Endothelial cell of umbilical vein (primary cell): Measurements from ENCODE around the gene TMPRSS13. TPM values are rescaled to one million over a fixed set of nuclear protein-coding genes. Genes with fewer than 3 reads are reported as not detected.
A peak's percentile ranks its signal among the peaks of the same experiment; 100 is the strongest.

Experiments used
- BruUV-seq: library from RNA; stranded (reverse); fragments of 400-500 nt; replicated peaks from 2 replicates; lab custom pipeline; 2021; lab: Mats Ljungman, UMichigan
- CTCF ChIA-PET: fragments of 300-600, 350-600 bp; sonication (Branson Sonifier 250); formaldehyde crosslinking; loops from one replicate; lab custom pipeline; 2021; ENCODE audit warnings: antibody characterized with exemption, inconsistent platforms; lab: Charles Lee
- POLR2A ChIA-PET: fragments of 300-600, 350-600 bp; sonication (Branson Sonifier 250); formaldehyde crosslinking; loops from one replicate; lab custom pipeline; 2021; ENCODE audit warnings: antibody characterized with exemption, inconsistent platforms; lab: Charles Lee
- DNase-seq: peaks from one replicate; pipeline ENCODE4 v3.0.0-alpha.2; 2011; ENCODE audit warnings: low read depth, low spot score
- FAIRE-seq: peaks from 2 replicates; lab custom pipeline; 2011; peaks lifted over from hg19 to GRCh38; lab: Jason Lieb, UNC
- H2AFZ ChIP-seq: 2 replicates; pipeline ENCODE4 v1.6.0; 2012; ENCODE audit warnings: low read depth, low read length, control low read depth, inconsistent platforms
- H3K27ac ChIP-seq: 2 replicates; pipeline ENCODE4 v1.5.1; 2011; ENCODE audit warnings: low read depth, mild to moderate bottlenecking, control low read depth, low read length, moderate library complexity; ENCODE audit not compliant: insufficient read depth
- H3K27me3 ChIP-seq, 2 experiments: 2 replicates each; pipeline versions ENCODE4 v1.6.0 to v1.6.1; 2011; ENCODE audit warnings: low read length in 2 of 2, mixed read lengths in 1 of 2; ENCODE audit not compliant: control insufficient read depth in 2 of 2, insufficient read depth in 2 of 2
- H3K36me3 ChIP-seq, 2 experiments: 2 replicates in 1 of 2; 3 replicates in 1 of 2; pipeline ENCODE4 v1.5.1; 2011; ENCODE audit warnings: low read length in 2 of 2, mild to moderate bottlenecking in 1 of 2, moderate library complexity in 1 of 2; ENCODE audit not compliant: control insufficient read depth in 2 of 2, insufficient read depth in 2 of 2; ENCODE audit errors: extremely low read depth in 1 of 2
- H3K4me1 ChIP-seq: 3 replicates; pipeline ENCODE4 v1.5.1; 2011; ENCODE audit warnings: mild to moderate bottlenecking, low read length; ENCODE audit not compliant: control insufficient read depth, insufficient read depth; ENCODE audit errors: extremely low read depth
- H3K4me2 ChIP-seq: 2 replicates; pipeline ENCODE4 v1.6.1; 2011; ENCODE audit warnings: low read length, control low read depth, mixed read lengths; ENCODE audit not compliant: insufficient read depth
- H3K4me3 ChIP-seq, 3 experiments: fragments of 200-600 bp in 1 of 3; sonication (generic), shearing (Covaris generic) in 1 of 3; replicated peaks in 1 of 3; 2 replicates each; pipeline ENCODE4 v1.5.1; 2011 to 2016; ENCODE audit warnings: control low read depth in 3 of 3, low read length in 3 of 3, mild to moderate bottlenecking in 2 of 3, inconsistent platforms in 1 of 3, low read depth in 1 of 3, moderate library complexity in 1 of 3; ENCODE audit not compliant: insufficient read depth in 1 of 3
- H3K79me2 ChIP-seq: 2 replicates; pipeline ENCODE4 v1.6.0; 2012; ENCODE audit warnings: low read length, inconsistent platforms; ENCODE audit not compliant: control insufficient read depth, insufficient read depth
- H3K9ac ChIP-seq: replicated peaks from 2 replicates; pipeline ENCODE3; 2011; ENCODE audit warnings: low read length, control low read depth; ENCODE audit not compliant: insufficient read depth; ENCODE audit errors: extremely low read depth
- H3K9me1 ChIP-seq: replicated peaks from 3 replicates; pipeline ENCODE4 v1.6.0; 2011; ENCODE audit warnings: mild to moderate bottlenecking, low read length; ENCODE audit not compliant: control insufficient read depth, insufficient read depth; ENCODE audit errors: extremely low read depth
- H3K9me3 ChIP-seq: replicated peaks from 2 replicates; pipeline ENCODE4 v1.5.1; 2012; ENCODE audit warnings: low read length, inconsistent platforms; ENCODE audit not compliant: control insufficient read depth, insufficient read depth
- H4K20me1 ChIP-seq: replicated peaks from 2 replicates; pipeline ENCODE3; 2011; ENCODE audit warnings: mild to moderate bottlenecking, low read length; ENCODE audit not compliant: control insufficient read depth, insufficient read depth; ENCODE audit errors: extremely low read depth
- CTCF ChIP-seq, 2 donors: IDR thresholded peaks; 1 replicate in 1 of 2; 2 replicates in 1 of 2; pipeline ENCODE4 v1.5.1; 2011; ENCODE audit warnings: low read length in 2 of 2, mild to moderate bottlenecking in 2 of 2, moderate library complexity in 2 of 2, control low read depth in 1 of 2, inconsistent platforms in 1 of 2, low read depth in 1 of 2; ENCODE audit not compliant: insufficient read depth in 1 of 2; ENCODE audit errors: extremely low read depth in 1 of 2
- EZH2 ChIP-seq: IDR thresholded peaks from 2 replicates; pipeline ENCODE4 v1.6.1; 2012; ENCODE audit warnings: borderline replicate concordance, low read depth, mild to moderate bottlenecking, moderate library complexity, low read length, inconsistent platforms; ENCODE audit not compliant: severe bottlenecking
- FOS ChIP-seq: IDR thresholded peaks from 2 replicates; pipeline ENCODE4 v1.6.1; 2011; ENCODE audit warnings: mild to moderate bottlenecking, low read length, moderate library complexity, borderline replicate concordance; ENCODE audit not compliant: insufficient read depth
- GATA2 ChIP-seq: IDR thresholded peaks from 2 replicates; pipeline ENCODE4 v1.7.0; 2011; ENCODE audit warnings: low read depth, mild to moderate bottlenecking, moderate library complexity, mixed read lengths, low read length; ENCODE audit not compliant: insufficient read length, insufficient read depth
- JUN ChIP-seq: IDR thresholded peaks from 2 replicates; pipeline ENCODE4 v1.6.1; 2011; ENCODE audit warnings: borderline replicate concordance, low read depth; ENCODE audit not compliant: insufficient read length, insufficient read depth
- MAX ChIP-seq: IDR thresholded peaks from 2 replicates; pipeline ENCODE4 v1.6.1; 2011; ENCODE audit not compliant: insufficient read depth, insufficient read length
- MYC ChIP-seq: IDR thresholded peaks from one replicate; pipeline ENCODE4 v1.6.1; 2011; ENCODE audit warnings: mild to moderate bottlenecking, low read depth, low read length
- POLR2A ChIP-seq: IDR thresholded peaks from 2 replicates; pipeline ENCODE4 v1.6.1; 2012; ENCODE audit warnings: low read depth, mild to moderate bottlenecking, control low read depth, low read length
- POLR2AphosphoS5 ChIP-seq: IDR thresholded peaks from 2 replicates; pipeline ENCODE4 v1.6.1; 2012; ENCODE audit warnings: low read depth, mild to moderate bottlenecking, control low read depth, low read length, moderate library complexity; ENCODE audit not compliant: insufficient read depth
- dilution Hi-C: fragments of 300-500 bp; cut with MboI; formaldehyde crosslinking; loops from one replicate; pipeline ENCODE4 v1.15.0; 2019; ENCODE audit warnings: low sequenced_read_pairs; ENCODE audit not compliant: extremely low pct_ligation_motif_present
- intact Hi-C: fragments of 100-400 bp; cut with micrococcal nuclease; formaldehyde crosslinking; loops from one replicate; pipeline ENCODE4 v1.10.0; 2022
- polyA plus RNA-seq, 4 experiments: library from polyadenylated mRNA; depleted of rRNA in 3 of 4; stranded (reverse) in 3 of 4; unstranded in 1 of 4; fragments of >200 nt; gene quantifications; 2 replicates each; pipeline versions ENCODE4 v1.2.1 to v1.2.3, GENCODE V29; 2011 to 2012; ENCODE audit warnings: missing spikeins in 1 of 4
- total RNA-seq: library from RNA; stranded (reverse); gene quantifications from 2 replicates; pipeline ENCODE4 v1.2.3, GENCODE V29; 2021

The TMPRSS13 gene
- total and polyA plus RNA-seq, 2 donors (not counting 3 experiments of a cell fraction or from before 2014, with no cell fraction given) = 0.22 to 0.46 TPM

- POLR2A ChIA-PET = no interaction called here
- H3K27me3 ChIP-seq = peaks cover 0 to 2% of the 10 kb centered on the region in 2 experiments
- peak overlapping the region; percentile 93 for H2AFZ ChIP-seq
- no peaks in the 10 kb centered on the region for H3K9me1 ChIP-seq
- no peaks in the 10 kb centered on the region for H3K79me2 ChIP-seq
- no peak overlapping the region for H3K4me3 ChIP-seq
- no peaks in the 10 kb centered on the region for H3K9me3 ChIP-seq
- CTCF ChIA-PET = interaction anchor here (1.1 to 4.1 kb wide), 3 partner anchors 10 to 128 kb away, joined by 3 to 32 read pairs (median 4); no protein-coding TSS in a partner anchor
- peaks cover 28% of the 10 kb centered on the region for H3K4me1 ChIP-seq
- TF ChIP-seq POLR2AphosphoS5 = peak; percentile 44
- TF ChIP-seq EZH2 = no peak
- intact Hi-C loops = loop anchor here (2.0 kb wide), 1 partner anchor 28 kb away; no protein-coding TSS in a partner anchor
- DNase-seq (peak; percentile 95), FAIRE-seq (peak; percentile 89)
- BruUV-seq = no TSS peak
- H4K20me1 ChIP-seq = no peaks in the 10 kb centered on the region
- no peaks in the 10 kb centered on the region for H3K36me3 ChIP-seq
- H3K27ac ChIP-seq = no peak overlapping the region
- no peak overlapping the region for H3K9ac ChIP-seq
- peak overlapping the region; percentile 35 for H3K4me2 ChIP-seq
- dilution Hi-C loops = no loop called here
These were observed 43.7 kb upstream of the TMPRSS13 start for GRCh38 chr11:117972629-117973502.

- BruUV-seq = no TSS peak
- dilution Hi-C loops = no loop called here
These were observed 42.8 kb upstream of the TMPRSS13 start for GRCh38 chr11:117972044-117972443.

More at GRCh38 chr11:117972044-117972443, 42.8 kb upstream of the TMPRSS13 start:
- no peaks in the 10 kb centered on the region for H3K79me2 ChIP-seq
- no peaks in the 10 kb centered on the region for H4K20me1 ChIP-seq
- intact Hi-C loops = loop anchor here (2.0 kb wide), 1 partner anchor 27 kb away; no protein-coding TSS in a partner anchor
- POLR2A ChIA-PET = no interaction called here
- TF ChIP-seq JUN = no peak
- no peak for TF ChIP-seq FOS
- no peak for TF ChIP-seq POLR2A
- TF ChIP-seq MAX = no peak
- no peak for TF ChIP-seq MYC
- no peak for TF ChIP-seq EZH2
- TF ChIP-seq POLR2AphosphoS5 = no peak
- TF ChIP-seq CTCF (IDR thresholded peaks at IDR 0.05; ENCODE audit: extremely low read depth in 1 of 2, insufficient read depth in 1 of 2, low read depth in 1 of 2, low read length in 2 of 2) = no peak
- TF ChIP-seq GATA2 = no peak
- no peak overlapping the region for H2AFZ ChIP-seq
- DNase-seq (no peak), FAIRE-seq (no peak)
- H3K27ac ChIP-seq = no peak overlapping the region
- no peak overlapping the region for H3K4me2 ChIP-seq
- H3K27me3 ChIP-seq = peaks cover 0 to 2% of the 10 kb centered on the region in 2 experiments
- H3K4me1 ChIP-seq = peaks cover 28% of the 10 kb centered on the region
- no peaks in the 10 kb centered on the region for H3K36me3 ChIP-seq
- H3K4me3 ChIP-seq = no peak overlapping the region
- H3K9ac ChIP-seq = no peak overlapping the region
- H3K9me3 ChIP-seq = no peaks in the 10 kb centered on the region
- no peaks in the 10 kb centered on the region for H3K9me1 ChIP-seq
- CTCF ChIA-PET = interaction anchor here (1.1 to 4.1 kb wide), 3 partner anchors 11 to 128 kb away, joined by 3 to 32 read pairs (median 4); no protein-coding TSS in a partner anchor
